ENCODE data around the gene BABAM1. TPM values are rescaled to one million over a fixed set of nuclear protein-coding genes. Genes with fewer than 3 reads are reported as not detected.

BABAM1 gene
- total and polyA plus RNA-seq, 9 of the 15 experiments (the other 6 are each of a cell fraction or from before 2014, with no cell fraction given) = 14.7 to 160 (median 113) TPM

DNA sequence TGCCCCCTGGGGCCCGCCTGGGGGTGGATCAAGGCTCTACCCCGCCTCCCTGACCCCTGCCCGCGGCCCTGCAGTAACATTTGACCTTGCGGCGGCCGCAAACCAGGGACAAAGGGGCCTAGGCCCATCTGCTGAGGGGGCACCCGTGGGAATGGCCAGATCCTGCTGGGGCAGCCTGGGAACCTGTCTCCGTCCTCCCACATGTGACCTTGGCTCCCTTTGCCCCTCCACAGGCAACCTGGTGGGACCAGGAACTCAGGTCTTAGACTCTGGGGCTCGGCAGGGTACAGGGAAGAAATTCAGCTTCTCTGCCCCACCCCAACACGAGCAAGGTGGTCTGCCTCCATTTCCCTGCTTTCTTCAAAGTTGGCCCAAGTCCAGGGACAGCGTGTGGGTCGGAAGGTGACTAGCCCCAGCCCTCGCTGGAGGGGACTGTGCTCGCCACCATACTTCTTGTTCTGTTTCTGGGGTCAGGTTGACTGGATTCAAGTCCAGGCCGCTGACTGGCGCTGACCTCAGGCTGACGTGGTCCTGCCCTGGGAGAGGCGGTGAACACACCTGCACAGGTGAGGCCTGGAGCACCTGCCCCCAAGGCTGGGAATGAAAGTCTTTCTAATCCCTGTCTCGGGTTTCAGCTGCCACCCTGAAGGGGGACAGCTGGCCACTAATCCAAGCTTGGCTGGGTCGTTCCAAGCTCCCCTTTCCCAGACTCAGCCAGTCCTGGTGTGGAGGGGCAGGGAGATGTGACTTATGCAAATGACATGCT is 19.0 kb upstream of the BABAM1 start (continued):
- TF ChIP-seq HBP1 (CRISPR knock-in tag; IDR thresholded peaks at IDR 0.05) (no peak), CTCFL (IDR thresholded peaks at IDR 0.05; ENCODE audit: borderline replicate concordance, insufficient read depth, low read depth, low read length, poor library complexity, severe bottlenecking) (no peak), HOXB6 (CRISPR knock-in tag; IDR thresholded peaks at IDR 0.05; ENCODE audit: borderline replicate concordance) (no peak), ZNF589 (CRISPR knock-in tag; IDR thresholded peaks at IDR 0.05; ENCODE audit: low read depth) (peak; percentile 31; the same call in 1 of the 2 replicates), RBM22 (IDR thresholded peaks at IDR 0.05; ENCODE audit: low read depth, low read length, poor library complexity, severe bottlenecking) (no peak), POLR3A (IDR thresholded peaks at IDR 0.05; ENCODE audit: borderline replicate concordance, extremely low read depth, insufficient read depth, insufficient read length) (no peak), CCNT2 (IDR thresholded peaks at IDR 0.05; ENCODE audit: borderline replicate concordance, extremely low read depth, insufficient read length, low read depth, low read length) (no peak), RBBP5 (IDR thresholded peaks at IDR 0.05; ENCODE audit: borderline replicate concordance, insufficient read depth, low read length, poor library complexity, severe bottlenecking) (peak; percentile 24), KDM5B (IDR thresholded peaks at IDR 0.05; ENCODE audit: insufficient replicate concordance, low read depth, low read length) (peak; percentile 10), SFPQ (IDR thresholded peaks at IDR 0.05; ENCODE audit: low read depth, low read length) (no peak)
- TF ChIP-seq, protein P1, sequence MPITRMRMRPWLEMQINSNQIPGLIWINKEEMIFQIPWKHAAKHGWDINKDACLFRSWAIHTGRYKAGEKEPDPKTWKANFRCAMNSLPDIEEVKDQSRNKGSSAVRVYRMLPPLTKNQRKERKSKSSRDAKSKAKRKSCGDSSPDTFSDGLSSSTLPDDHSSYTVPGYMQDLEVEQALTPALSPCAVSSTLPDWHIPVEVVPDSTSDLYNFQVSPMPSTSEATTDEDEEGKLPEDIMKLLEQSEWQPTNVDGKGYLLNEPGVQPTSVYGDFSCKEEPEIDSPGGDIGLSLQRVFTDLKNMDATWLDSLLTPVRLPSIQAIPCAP (CRISPR knock-in tag; IDR thresholded peaks at IDR 0.05; ENCODE audit: borderline replicate concordance) = no peak
- TF ChIP-seq, protein P2, sequence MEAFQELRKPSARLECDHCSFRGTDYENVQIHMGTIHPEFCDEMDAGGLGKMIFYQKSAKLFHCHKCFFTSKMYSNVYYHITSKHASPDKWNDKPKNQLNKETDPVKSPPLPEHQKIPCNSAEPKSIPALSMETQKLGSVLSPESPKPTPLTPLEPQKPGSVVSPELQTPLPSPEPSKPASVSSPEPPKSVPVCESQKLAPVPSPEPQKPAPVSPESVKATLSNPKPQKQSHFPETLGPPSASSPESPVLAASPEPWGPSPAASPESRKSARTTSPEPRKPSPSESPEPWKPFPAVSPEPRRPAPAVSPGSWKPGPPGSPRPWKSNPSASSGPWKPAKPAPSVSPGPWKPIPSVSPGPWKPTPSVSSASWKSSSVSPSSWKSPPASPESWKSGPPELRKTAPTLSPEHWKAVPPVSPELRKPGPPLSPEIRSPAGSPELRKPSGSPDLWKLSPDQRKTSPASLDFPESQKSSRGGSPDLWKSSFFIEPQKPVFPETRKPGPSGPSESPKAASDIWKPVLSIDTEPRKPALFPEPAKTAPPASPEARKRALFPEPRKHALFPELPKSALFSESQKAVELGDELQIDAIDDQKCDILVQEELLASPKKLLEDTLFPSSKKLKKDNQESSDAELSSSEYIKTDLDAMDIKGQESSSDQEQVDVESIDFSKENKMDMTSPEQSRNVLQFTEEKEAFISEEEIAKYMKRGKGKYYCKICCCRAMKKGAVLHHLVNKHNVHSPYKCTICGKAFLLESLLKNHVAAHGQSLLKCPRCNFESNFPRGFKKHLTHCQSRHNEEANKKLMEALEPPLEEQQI (IDR thresholded peaks at IDR 0.05) = no peak
- TF ChIP-seq, protein P3, sequence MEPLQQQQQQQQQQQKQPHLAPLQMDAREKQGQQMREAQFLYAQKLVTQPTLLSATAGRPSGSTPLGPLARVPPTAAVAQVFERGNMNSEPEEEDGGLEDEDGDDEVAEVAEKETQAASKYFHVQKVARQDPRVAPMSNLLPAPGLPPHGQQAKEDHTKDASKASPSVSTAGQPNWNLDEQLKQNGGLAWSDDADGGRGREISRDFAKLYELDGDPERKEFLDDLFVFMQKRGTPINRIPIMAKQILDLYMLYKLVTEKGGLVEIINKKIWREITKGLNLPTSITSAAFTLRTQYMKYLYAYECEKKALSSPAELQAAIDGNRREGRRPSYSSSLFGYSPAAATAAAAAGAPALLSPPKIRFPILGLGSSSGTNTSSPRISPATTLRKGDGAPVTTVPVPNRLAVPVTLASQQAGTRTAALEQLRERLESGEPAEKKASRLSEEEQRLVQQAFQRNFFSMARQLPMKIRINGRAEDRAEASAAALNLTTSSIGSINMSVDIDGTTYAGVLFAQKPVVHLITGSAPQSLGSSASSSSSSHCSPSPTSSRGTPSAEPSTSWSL (CRISPR knock-in tag; IDR thresholded peaks at IDR 0.05; ENCODE audit: borderline replicate concordance) = no peak

Data from K562 (cell line).